HG02642 (cell line): ENCODE data around the gene CYP3A5.
"Not testable (repeated sequence)": the region's sequence is repeated elsewhere in the genome, so short reads cannot be mapped to it uniquely, and the experiment has no call there.

ENCODE experiments used
- ATAC-seq: cut with Tn5 transposase; IDR thresholded peaks from one replicate; pipeline ENCODE4 v1.9.1; 2021; ENCODE audit warnings: mild to moderate bottlenecking; ENCODE audit not compliant: unreplicated experiment, poor library complexity

Gene CYP3A5

DNA sequence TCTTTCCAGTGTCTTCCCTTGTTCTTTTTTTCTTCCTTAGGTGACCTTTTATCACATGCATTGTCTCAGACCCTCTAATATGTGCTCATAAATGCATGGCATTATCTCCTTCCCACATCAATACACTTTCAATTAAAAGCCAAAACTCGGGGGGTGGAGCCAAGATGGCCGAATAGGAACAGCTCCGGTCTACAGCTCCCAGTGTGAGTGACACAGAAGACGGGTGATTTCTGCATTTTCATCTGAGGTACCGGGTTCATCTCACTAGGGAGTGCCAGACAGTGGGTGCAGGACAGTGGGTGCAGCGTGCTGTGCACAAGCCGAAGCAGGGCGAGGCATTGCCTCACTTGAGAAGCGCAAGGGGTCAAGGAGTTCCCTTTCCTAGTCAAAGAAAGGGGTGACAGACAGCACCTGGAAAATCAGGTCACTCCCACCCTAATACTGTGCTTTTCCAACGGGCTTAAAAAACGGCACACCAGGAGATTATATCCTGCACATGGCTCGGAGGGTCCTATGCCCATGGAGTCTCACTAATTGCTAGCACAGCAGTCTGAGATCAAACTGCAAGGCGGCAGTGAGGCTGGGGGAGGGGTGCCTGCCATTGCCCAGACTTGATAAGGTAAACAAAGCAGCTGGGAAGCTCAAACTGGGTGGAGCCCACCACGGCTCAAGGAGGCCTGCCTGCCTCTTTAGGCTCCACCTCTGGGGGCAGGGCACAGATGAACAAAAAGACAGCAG is 6.2 kb upstream of the CYP3A5 start:
- not testable (repeated sequence) for ATAC-seq

DNA sequence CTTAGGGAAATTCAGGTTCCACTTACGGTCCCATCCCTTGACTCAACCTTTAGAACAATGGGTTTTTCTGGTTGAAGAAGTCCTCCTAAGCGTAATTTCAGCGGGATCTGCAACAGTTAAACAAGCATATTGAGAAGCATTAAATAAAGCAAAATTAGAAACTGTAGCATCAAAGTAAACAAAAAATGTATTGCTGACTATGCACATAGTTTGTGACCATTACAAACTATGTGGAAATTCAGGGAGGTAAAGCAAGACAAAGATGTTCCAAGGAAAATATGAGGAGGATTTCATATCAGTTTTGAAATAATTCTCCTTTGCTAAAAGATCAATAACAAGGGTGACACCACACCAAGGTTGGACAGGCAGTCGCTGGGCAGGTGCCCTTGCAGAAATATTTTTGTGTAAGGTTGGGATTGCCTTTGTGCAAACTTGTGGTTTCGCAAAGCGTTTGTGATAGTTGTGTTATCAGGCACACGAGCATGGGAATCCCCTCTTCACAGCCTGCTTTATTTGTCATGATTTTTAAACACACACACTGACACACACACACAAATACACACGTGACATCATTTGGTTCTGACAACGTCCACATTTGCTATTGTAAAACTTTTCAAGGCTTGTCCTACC is 5.4 kb upstream of the CYP3A5 start:
- ATAC-seq = no peak

DNA sequence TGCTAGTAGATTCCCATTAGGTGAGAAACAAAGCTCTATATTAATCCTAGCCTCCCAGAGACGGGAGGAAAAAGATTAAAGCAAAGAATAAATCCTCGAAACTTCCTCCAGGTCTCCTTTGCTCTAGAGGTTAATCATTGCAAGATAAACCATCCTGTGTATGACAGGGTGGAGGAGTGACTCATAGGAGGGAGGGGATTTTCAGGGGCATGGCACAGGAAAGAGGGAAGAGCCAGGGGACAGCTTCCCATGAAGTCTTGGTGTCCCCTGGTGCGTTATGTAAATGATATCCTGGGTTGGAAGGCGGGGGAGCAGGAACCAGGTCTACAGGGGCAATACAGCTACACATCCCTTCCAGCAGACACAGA is 780 bp downstream of the CYP3A5 start:
- ATAC-seq = no peak

DNA sequence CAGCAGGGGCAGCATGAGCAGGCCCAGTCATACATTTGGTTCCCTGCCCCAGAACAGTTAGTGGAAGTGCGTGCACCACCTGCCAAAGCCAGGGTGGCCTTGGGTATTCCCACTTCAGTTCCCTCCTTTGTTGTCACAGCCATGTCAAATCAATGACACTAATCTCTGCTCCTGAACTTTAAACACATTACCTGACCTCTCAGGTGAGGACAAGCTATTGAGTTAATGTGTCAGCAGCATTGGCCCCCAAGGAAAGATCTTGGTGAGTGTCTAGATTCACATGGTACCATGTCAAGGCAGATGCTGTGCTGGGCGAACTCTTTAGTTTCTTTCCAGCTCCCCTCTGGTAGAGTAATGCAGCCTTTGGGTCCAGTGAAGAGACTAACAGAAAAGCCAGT is 2.1 kb downstream of the CYP3A5 start:
- no peak for ATAC-seq

DNA sequence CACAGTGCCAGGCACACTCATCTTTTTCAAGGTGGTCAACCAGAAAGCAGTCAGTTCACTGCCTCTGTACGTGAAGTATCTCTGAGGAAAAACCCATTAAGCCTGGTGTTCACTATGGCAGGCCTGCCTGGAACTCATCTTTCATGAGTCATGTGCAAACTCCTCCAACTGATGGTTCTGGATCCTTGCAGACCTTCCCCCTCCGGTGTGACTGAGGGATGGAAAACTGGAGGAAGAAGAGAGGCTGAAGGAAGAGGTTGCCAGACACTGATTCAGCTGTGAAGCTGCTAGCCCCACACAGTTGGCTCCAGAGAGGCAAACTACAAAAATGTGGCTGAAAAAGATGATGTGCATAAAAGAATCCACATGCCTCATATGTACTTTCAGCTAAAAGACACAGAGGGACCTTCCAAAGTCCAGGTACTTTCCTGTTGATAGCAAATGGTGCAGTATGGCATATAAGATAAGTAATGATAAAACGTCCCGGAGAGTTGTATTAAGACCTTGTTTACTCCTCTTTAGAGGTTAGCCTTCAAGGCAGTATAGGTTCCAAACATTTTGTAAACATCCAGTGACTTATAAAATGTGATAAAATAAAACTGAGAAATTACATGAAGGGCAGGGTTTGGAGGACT is 2.7 kb downstream of the CYP3A5 start:
- no peak for ATAC-seq

DNA sequence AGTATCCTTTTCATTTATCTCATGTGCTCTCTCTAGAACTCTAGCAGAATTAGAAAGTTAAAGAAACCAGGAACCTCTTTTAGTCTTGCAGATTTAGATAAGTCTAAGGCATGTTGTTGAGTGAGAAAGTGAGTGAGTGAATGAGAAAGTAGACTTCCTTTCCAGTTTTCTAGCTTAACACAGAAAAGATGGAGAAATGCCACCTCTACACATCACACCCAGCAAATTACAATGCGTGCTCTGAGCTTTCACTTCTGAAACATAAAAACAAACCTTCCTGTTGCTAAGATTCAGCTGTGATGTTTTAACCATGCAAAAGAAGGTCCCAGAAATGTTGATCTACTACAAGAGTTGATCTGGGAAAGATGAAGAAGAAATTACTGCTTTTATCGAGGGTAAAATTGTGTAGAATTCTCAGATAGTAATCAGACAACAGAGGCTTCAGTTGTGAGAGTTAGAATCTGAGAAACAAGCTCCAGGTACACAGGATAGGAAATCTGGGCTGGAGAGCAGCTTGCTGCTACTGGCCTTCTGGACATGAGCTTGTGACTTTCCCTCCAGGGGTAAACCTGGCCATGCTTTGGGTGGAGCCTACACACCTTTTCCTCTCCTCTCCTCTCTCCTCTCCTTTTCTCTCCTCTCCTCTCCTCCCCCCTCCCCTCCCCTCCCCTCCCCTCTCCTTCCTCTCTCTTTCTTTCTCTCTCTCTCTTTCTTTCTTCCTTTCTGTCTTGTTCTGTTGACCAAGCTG is 4.6 kb downstream of the CYP3A5 start:
- no peak for ATAC-seq

DNA sequence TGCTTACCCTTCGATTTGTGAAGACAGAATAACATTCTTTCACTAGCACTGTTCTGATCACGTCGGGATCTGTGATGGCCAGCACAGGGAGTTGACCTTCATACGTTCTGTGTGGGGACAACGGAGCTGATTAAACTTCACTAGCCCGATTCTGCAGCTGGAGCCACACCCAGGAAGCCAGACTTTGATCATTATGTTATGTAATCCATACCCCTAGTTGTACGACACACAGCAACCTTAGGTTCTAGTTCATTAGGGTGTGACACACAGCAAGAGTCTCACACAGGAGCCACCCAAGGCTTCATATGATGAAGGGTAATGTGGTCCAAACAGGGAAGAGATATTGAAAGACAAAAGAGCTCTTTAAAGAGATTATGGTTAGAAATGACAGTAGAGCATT is 7.2 kb downstream of the CYP3A5 start:
- ATAC-seq = no peak

DNA sequence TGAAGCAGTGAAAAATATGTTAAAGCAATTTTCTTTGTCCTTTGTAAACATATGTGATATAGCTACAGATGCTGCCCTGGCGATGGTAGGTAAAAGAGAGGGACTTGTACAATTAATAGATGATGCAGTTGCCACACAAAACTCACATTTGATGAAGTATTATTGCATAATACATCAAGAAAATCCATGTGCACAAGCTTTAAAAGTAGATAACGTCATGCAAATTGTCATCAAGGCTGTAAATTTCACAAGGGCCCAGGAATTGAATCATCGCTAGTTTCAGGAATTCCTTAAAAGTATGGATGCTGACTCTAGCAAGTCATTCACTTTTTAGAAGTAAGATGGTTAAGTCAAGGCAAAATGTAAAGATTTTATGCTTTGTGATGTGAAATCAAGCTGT is 10.0 kb downstream of the CYP3A5 start:
- ATAC-seq = no peak

DNA sequence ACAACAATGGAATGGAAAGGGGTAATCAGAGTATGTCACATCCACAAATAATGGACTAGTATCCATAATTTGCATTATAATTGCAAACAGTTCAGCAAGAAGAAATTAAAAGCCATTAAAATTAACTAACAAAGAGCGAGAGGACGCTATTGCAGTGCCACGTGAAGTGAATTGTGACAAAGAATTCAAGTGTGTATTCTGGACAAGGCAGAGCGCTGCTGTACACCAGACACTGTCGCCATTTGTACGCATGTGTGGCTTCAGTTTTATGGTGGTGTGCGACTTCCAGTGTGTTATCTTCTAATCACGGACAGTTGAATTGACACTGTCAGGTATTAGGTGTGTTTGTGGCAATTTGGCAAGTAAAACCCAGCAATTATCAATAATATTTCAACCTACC is 11.3 kb downstream of the CYP3A5 start:
- no peak for ATAC-seq

DNA sequence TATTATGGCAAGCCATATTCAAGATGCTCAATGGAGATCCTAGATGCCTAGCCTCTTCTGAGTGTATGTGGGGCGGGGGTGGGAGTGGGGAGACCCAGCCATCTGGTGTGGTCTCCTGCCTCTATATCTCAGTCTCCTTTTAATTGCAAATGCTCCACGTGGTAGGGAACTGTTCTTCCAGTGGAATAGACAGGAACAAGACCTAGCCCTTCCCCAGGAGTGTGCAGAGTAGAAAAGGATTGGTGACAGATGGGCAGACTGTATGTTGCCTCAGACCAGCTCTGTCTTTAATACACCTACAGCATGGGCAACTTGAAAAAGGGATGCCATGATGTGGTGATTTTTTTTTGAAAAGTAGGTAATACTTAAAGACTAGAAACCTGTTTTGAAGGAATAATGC is 12.6 kb downstream of the CYP3A5 start:
- no peak for ATAC-seq

DNA sequence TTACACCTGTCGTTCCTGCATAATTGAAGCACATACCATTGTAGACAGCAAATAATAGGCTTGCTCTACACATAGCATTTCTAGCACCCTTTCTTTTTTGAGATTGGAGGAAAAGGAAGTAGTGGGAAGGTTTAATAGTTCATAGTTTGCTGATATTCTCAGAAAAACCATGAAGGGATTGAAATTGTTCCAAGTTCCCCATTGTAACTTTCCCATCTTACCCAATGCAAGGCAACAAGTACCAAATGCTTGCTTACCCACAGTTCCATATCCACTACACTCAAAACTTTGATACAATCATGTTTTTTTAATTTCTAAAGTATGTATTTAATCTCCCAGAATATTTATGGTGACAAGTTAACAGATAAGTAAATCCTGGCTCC is 13.8 kb downstream of the CYP3A5 start:
- ATAC-seq = no peak

DNA sequence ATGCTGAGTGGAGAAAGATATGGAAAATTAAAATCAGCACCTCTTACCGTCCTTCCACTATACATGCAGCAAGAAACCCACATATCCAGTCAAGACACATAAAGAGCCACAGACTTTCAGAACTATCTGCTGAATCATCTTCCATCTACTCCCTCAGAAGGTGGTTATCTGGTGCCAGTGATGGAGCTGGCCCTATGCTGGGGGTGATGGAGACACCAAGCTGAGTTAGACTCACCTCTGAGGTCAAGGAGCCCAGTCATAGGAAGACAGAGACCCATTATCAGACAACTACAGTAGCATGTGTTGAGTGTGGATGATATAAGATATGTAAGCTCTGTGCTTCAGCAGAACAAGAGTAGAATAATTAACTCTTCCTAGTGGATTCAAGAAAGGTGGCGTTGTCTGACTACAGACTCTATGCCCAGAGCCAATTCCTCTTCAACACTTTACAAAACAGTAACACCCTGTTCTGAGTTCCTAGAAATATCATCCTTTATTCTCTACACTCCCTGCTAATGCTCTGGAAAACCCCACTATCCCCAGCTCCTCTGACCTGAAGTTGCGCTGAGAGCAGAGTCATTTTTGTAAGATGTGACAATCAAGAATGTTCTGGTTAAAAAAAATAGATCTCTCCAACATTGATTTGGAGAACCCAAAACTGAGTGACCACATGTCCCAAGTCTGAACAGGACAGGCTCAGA is 14.3 kb downstream of the CYP3A5 start:
- no peak for ATAC-seq

DNA sequence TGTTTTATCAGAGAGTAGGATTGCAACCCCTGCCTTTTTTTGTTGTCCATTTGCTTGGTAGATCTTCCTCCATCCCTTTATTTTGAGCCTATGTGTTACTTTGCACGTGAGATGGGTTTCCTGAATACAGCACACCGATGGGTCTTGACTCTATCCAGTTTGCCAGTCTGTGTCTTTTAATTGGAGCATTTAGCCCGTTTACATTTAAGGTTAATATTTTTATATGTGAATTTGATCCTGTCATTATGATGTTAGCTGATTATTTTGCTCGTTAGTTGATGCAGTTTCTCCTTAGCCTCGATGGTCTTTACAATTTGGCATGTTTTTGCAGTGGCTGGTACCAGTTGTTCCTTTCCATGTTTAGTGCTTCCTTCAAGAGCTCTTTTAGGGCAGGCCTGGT is 21.9 kb downstream of the CYP3A5 start:
- not testable (repeated sequence) for ATAC-seq

DNA sequence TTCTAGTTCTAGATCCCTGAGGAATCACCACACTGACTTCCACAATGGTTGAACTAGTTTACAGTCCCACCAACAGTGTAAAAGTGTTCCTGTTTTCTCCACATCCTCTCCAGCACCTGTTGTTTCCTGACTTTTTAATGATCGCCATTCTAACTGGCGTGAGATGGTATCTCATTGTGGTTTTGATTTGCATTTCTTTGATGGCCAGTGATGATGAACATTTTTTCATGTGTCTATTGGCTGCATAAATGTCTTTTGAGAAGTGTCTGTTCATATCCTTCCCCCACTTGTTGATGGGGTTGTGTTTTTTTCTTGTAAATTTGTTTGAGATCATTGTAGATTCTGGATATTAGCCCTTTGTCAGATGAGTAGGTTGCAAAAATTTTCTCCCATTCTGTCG is 25.2 kb downstream of the CYP3A5 start:
- not testable (repeated sequence) for ATAC-seq

DNA sequence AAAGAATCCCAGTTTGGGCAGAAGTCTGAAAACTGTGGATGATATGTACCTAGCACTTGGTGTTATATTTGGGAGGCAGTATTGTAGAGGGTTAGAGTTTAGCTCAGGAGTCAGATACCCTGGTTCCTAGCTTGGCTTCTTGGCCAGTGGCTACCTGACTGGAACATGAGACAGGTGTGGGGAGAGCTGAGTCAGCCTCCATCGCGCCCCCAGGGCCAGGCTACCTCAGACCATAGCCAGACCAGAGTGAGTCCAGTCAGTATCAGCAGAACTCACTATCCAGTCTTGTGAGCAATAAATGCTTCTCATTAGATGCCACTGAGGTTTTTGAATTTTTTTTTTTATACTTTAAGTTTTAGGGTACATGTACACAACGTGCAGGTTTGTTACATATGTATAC is 26.0 kb downstream of the CYP3A5 start:
- no peak for ATAC-seq

DNA sequence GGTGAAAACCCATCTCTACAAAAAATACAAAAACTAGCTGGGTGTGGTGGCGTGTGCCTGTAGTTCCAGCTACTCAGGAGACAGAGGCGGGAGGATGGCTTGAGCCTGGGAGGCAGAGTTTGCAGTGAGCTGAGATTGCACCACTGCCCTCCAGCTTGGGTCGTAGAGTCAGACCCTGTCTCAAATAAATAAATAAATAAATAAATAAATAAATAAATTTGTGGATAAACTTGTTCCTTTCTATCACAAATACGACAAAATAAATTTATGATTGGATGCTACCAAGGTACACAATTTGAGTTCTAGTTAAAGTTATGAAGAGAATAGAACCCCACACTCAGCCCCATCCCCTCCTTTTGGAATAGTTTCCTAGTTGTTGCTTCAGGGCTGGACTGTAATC is 26.5 kb downstream of the CYP3A5 start:
- not testable (repeated sequence) for ATAC-seq

DNA sequence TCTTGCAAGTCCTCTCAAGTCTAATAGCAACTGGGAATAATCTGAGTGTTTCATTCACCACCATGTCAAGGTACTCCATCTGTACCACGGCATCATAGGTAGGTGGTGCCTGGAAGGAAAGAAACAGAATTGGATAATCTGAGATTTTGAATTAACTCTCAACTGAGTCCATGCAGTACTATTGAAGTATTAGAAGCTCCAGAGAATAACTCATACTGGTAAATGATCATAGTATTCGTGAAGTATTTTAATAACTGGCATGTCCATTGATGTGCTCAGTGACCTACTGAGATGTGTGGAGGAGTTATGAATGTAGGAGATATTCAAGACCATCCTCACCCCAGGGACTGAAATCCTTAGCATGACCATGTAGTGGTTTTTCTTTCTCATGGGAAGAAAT is 27.1 kb downstream of the CYP3A5 start:
- ATAC-seq = no peak

DNA sequence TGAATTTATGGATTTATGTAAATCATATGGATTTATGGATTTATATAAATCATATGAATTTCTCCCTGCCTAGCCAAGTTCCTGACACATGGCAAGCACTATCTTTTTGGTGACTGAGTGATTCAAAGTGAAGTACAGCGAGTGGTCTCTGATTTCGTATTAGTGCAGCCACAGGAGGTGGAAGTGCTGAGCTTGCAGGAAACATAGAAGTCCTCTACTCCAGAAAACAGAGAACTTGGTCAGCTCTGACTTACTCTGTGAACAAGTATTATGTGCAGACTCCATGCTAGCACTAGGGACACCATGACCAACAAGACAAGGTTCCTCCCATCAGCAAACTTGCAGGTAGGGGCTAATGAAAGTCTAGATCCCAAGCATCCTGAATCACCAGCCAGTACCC is 28.5 kb downstream of the CYP3A5 start:
- no peak for ATAC-seq

DNA sequence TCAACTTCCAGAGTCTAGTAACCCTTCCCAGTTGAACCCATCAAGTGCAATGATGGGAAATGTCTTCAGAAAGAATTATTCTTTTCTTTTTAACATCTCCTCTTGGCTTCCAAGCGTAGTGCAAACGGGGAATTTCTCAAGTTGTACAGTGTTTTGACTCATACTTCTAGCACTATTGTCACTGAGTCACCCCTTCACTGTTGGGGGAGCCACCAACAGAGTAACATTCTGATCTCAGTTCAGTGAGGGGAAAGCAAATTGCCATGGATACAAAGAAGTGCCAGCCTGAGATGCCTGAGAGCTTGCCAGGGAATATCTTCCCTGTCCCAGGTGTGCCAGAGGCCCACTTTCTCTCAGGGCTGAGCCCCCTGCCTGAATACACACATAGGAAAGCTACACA is 31.0 kb downstream of the CYP3A5 start:
- no peak for ATAC-seq

DNA sequence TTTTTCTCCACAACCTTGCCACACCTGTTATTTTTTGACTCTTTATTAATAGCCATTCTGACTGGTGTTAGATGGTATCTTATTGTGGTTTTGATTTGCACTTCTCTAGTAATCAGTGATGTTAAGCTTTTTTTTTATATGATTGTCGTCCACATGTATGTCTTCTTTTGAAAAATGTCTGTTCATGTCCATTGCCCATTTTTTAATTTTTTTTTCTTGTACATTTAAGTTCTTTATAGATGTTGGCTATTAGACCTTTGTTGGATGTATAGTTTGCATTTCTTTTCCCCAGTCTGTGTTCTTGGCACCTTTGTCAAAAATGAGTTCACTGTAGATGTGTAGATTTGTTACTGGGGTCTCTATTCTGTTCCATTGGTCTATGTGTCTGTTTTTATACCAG is 34.2 kb downstream of the CYP3A5 start:
- no peak for ATAC-seq

DNA sequence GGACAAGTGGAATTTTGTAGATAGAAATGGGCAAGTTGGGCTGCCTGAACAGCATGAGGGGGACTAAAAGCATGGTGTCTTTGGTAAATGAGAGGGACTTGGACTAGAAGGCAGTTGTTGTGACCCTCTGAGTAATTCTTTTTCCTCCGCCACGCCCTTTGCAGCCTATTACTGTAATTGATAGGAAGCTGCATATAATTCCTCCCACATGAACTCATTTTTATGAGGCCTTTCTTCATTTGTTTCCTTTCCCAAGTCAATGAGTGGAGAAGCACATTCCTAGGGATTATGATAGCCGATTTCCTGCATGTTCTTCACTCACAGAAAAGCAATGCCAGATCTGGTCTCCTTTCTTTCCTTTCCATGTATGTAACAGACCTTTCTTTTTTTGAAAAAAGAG is 35.4 kb downstream of the CYP3A5 start:
- no peak for ATAC-seq
